Measurements from ENCODE around the gene EXOC6.

DNA sequence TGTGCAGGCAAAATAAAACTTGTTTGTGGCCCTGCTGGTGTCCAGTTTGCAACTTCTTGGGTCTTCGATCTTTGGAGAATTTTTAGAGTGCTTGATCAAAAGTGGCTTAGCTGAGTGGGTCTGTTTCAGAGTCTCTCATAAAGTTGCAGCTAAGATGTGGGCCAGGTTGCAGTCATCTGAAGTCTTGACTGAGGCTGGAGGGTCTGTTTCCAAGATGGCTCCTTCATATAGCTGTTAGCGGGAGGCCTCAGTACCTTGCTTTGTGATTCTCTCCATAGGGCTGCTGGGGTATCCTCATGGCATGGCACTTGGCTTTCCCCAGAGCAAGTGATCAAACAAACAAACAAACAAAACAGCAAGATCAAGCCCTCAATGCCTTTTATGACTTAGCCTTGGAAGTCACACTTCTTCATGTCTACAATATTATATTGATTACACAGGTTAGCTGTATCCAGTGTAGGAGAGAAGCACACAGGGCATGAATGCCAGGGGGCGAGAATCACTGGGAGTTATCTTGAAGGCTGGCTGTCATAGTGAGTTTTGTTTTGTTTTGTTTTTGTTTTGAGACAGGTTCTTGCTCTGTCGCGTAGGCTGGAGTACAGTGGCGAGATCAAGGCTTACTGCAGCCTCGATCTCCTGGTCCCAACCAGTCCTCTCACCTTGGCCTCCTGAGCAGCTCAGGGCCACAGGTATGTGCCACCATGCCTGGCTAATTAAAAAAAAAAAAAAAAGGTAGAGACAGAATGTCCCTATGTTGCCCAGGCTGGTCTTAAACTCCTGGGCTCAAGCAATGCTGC lies 235.6 kb downstream of the EXOC6 start:
- TF ChIP-seq, protein P1, sequence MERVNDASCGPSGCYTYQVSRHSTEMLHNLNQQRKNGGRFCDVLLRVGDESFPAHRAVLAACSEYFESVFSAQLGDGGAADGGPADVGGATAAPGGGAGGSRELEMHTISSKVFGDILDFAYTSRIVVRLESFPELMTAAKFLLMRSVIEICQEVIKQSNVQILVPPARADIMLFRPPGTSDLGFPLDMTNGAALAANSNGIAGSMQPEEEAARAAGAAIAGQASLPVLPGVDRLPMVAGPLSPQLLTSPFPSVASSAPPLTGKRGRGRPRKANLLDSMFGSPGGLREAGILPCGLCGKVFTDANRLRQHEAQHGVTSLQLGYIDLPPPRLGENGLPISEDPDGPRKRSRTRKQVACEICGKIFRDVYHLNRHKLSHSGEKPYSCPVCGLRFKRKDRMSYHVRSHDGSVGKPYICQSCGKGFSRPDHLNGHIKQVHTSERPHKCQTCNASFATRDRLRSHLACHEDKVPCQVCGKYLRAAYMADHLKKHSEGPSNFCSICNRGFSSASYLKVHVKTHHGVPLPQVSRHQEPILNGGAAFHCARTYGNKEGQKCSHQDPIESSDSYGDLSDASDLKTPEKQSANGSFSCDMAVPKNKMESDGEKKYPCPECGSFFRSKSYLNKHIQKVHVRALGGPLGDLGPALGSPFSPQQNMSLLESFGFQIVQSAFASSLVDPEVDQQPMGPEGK (CRISPR knock-in tag; IDR thresholded peaks at IDR 0.05; ENCODE audit: borderline replicate concordance), result no peak
- TF ChIP-seq ZFP3 (CRISPR knock-in tag; IDR thresholded peaks at IDR 0.05), result no peak
- no peak for TF ChIP-seq ZNF70 (CRISPR knock-in tag; IDR thresholded peaks at IDR 0.05)
- no peak for TF ChIP-seq SNAI2 (CRISPR knock-in tag; IDR thresholded peaks at IDR 0.05)

Data from SK-N-SH treated with all-trans-retinoic acid at 6 μM for 48 hours (cell line).